HepG2 (cell line): ENCODE measurements around the gene PRDX5. TPM values are rescaled to one million over a fixed set of nuclear protein-coding genes. Genes with fewer than 3 reads are reported as not detected.
A peak's percentile ranks its signal among the peaks of the same experiment; 100 is the strongest.

Experiments
- ATAC-seq: fragments of 200-7000 bp; cut with Tn5 transposase; 3 replicates; pipeline ENCODE4 v1.9.1; 2020; ENCODE audit warnings: mild to moderate bottlenecking, moderate library complexity
- BruUV-seq: library from RNA; stranded (reverse); fragments of 400-500 nt; replicated peaks from 2 replicates; lab custom pipeline; 2021; lab: Mats Ljungman, UMichigan
- CTCF ChIA-PET: fragments of 300-600 bp; formaldehyde crosslinking; extraction: SDS; loops from one replicate; lab custom pipeline; 2021; ENCODE audit warnings: low total read pairs, inconsistent platforms, low intra/inter-chr PET ratio; lab: Yijun Ruan, JAX
- POLR2A ChIA-PET: fragments of 350-600 bp; sonication (Branson Sonifier 250); formaldehyde crosslinking; loops from one replicate; lab custom pipeline; 2020; ENCODE audit warnings: antibody characterized with exemption, inconsistent platforms; lab: Yijun Ruan, JAX
- DNase-seq: peaks from one replicate; pipeline ENCODE4 v3.0.0-alpha.2; 2015; ENCODE audit warnings: low spot score
- FAIRE-seq: peaks from 3 replicates; lab custom pipeline; 2011; peaks lifted over from hg19 to GRCh38; lab: Jason Lieb, UNC
- H2AFZ ChIP-seq: one replicate; pipeline ENCODE4 v1.6.1; 2011; ENCODE audit warnings: low read length, inconsistent platforms
- H3K27ac ChIP-seq: fragments of 300-600 bp; 3 replicates; pipeline ENCODE4 v1.8.0; 2011; ENCODE audit warnings: mixed run types, mild to moderate bottlenecking, mixed read lengths, low read length, inconsistent platforms; ENCODE audit not compliant: insufficient read depth; ENCODE audit errors: extremely low read length
- H3K27me3 ChIP-seq, 2 experiments: fragments of 200-600 bp in 1 of 2; 2 replicates in 1 of 2; 3 replicates in 1 of 2; pipeline versions ENCODE4 v1.6.0 to v1.8.0; 2011; ENCODE audit warnings: low read length in 2 of 2, mild to moderate bottlenecking in 2 of 2, moderate library complexity in 2 of 2, inconsistent platforms in 1 of 2; ENCODE audit not compliant: insufficient read depth in 2 of 2, control insufficient read depth in 1 of 2
- H3K36me3 ChIP-seq, 2 experiments: fragments of 200-600 bp in 1 of 2; replicated peaks in 1 of 2; 2 replicates in 1 of 2; 3 replicates in 1 of 2; pipeline versions ENCODE4 v1.5.1 to v1.8.0; 2011; ENCODE audit warnings: low read length in 2 of 2, inconsistent platforms in 1 of 2; ENCODE audit not compliant: insufficient read depth in 2 of 2, control insufficient read depth in 1 of 2
- H3K4me1 ChIP-seq: 2 replicates; pipeline ENCODE4 v1.5.1; 2012; ENCODE audit warnings: low read length, inconsistent platforms; ENCODE audit not compliant: insufficient read depth
- H3K4me2 ChIP-seq: 2 replicates; pipeline ENCODE4 v1.6.0; 2011; ENCODE audit warnings: low read depth, low read length, inconsistent platforms
- H3K4me3 ChIP-seq, 3 experiments: fragments of 200-600 bp in 1 of 3; sonication (generic), shearing (Covaris generic) in 1 of 3; replicated peaks in 1 of 3; 2 replicates each; pipeline ENCODE4 v1.5.1; 2011 to 2016; ENCODE audit warnings: low read length in 3 of 3, inconsistent platforms in 2 of 3, low read depth in 2 of 3, mild to moderate bottlenecking in 2 of 3, control low read depth in 1 of 3, mixed read lengths in 1 of 3; ENCODE audit not compliant: insufficient read depth in 1 of 3
- H3K79me2 ChIP-seq: one replicate; pipeline ENCODE4 v1.6.1; 2011; ENCODE audit warnings: low read length, inconsistent platforms; ENCODE audit not compliant: insufficient read depth
- H3K9ac ChIP-seq: 2 replicates; pipeline ENCODE4 v1.6.0; 2011; ENCODE audit warnings: mild to moderate bottlenecking, low read depth, low read length, inconsistent platforms; ENCODE audit not compliant: insufficient read depth
- H3K9me3 ChIP-seq: 2 replicates; pipeline ENCODE4 v1.5.1; 2012; ENCODE audit warnings: mild to moderate bottlenecking, low read length
- H4K20me1 ChIP-seq: 2 replicates; pipeline ENCODE4 v1.6.0; 2011; ENCODE audit warnings: inconsistent platforms, mild to moderate bottlenecking, low read length, moderate library complexity; ENCODE audit not compliant: insufficient read depth
- MAZ ChIP-seq, 2 experiments: sonication (generic) in 1 of 2; formaldehyde crosslinking in 1 of 2; IDR thresholded peaks; 2 replicates each; pipeline versions ENCODE4 v1.5.0 to v1.6.1; 2012 to 2020; ENCODE audit warnings: low read depth in 2 of 2, mild to moderate bottlenecking in 2 of 2, borderline replicate concordance in 1 of 2, improper control_type of control experiment in 1 of 2, low read length in 1 of 2, missing genetic modification reagents in 1 of 2, moderate library complexity in 1 of 2
- POGK ChIP-seq: sonication (generic); formaldehyde crosslinking; conservative IDR thresholded peaks from 2 replicates; pipeline ENCODE4 v1.8.0; 2022; ENCODE audit warnings: mild to moderate bottlenecking, moderate library complexity, missing genetic modification reagents
- ZNF512B ChIP-seq: sonication (generic); formaldehyde crosslinking; IDR thresholded peaks from 2 replicates; pipeline ENCODE4 v1.5.1; 2020; ENCODE audit warnings: missing genetic modification reagents, mild to moderate bottlenecking, borderline replicate concordance
- ZNF629 ChIP-seq: sonication (generic); formaldehyde crosslinking; conservative IDR thresholded peaks from 2 replicates; pipeline ENCODE4 v1.5.0; 2020; ENCODE audit warnings: missing genetic modification reagents
- WGBS: methylation state at CpG from one replicate; pipeline ENCODE4 v1.1.6; 2017; ENCODE audit warnings: low lambda C conversion rate; 5-methylcytosine and 5-hydroxymethylcytosine counted together
- in situ Hi-C: cut with HindIII; loops from 2 replicates; pipeline ENCODE4 v1.10.0; 2017; ENCODE audit warnings: low pct_unique_long_range_greater_than_20kb; ENCODE audit not compliant: extremely low pct_ligation_motif_present
- intact Hi-C: fragments of 100-400 bp; cut with micrococcal nuclease; formaldehyde crosslinking; loops from one replicate; pipeline ENCODE4 v1.10.0; 2022; ENCODE audit not compliant: unreplicated experiment
- polyA plus RNA-seq, 8 experiments: library from polyadenylated mRNA; depleted of rRNA in 3 of 8; stranded (reverse) in 7 of 8; unstranded in 1 of 8; fragments of >200 nt; fragmentation: Illumina TruSeq in 4 of 8; extraction: Trizol in 4 of 8; gene quantifications; 2 replicates each; pipeline versions ENCODE4 v1.2.1 to v1.2.3, GENCODE V29; 2011 to 2016; ENCODE audit warnings: low read depth in 4 of 8, missing spikeins in 1 of 8, mixed read lengths in 1 of 8; ENCODE audit not compliant: insufficient read depth in 1 of 8
- total RNA-seq, 5 experiments: library from RNA; depleted of rRNA; stranded (reverse); fragments of >200 nt; fragmentation: Illumina TruSeq; extraction: Trizol; gene quantifications; 2 replicates each; pipeline ENCODE4 v1.2.3, GENCODE V29; 2016; ENCODE audit warnings: low read depth in 1 of 5

The PRDX5 gene
- total and polyA plus RNA-seq, 2 of the 13 experiments (the other 11 are each of a cell fraction or from before 2014, with no cell fraction given): 215 to 311 TPM

- Histone ChIP-seq H3K4me1 (peaks cover 62% of the 10 kb centered on the region), H4K20me1 (no peaks in the 10 kb centered on the region), H3K9me3 (no peaks in the 10 kb centered on the region), H3K9ac (peak overlapping the region; percentile 88; the same call in 1 of the 2 replicates), H3K27ac (no peak overlapping the region), H3K79me2 (peaks cover 15% of the 10 kb centered on the region), H3K27me3 (peaks cover 5 to 25% of the 10 kb centered on the region in 2 experiments; a peak in 4 of 5 replicates), H2AFZ (no peak overlapping the region), H3K36me3 (no peaks in the 10 kb centered on the region), H3K4me2 (peak overlapping the region; percentile 84), H3K4me3 (peak overlapping the region; percentile 51 to 79 (median 70); a peak in 4 of 6 replicates)
- in situ Hi-C loops (loop anchor here (5.0 kb wide), 1 partner anchor 61 kb away; the partner anchor contains the start of gene FKBP2), intact Hi-C loops (loop anchor here (2.0 to 10.0 kb wide), 3 partner anchors 33 to 119 kb away; partner anchors contain the start of genes PPP1R14B and STIP1)
- no TSS peak for BruUV-seq
- POLR2A ChIA-PET: interaction anchor here (0.9 to 5.5 kb wide), 14 partner anchors 13 to 118 kb away, joined by 3 to 103 read pairs (median 8); partner anchors contain the start of genes BAD, FKBP2, GPR137 and KCNK4
- FAIRE-seq: no peak
- DNase-seq: no peak
- CTCF ChIA-PET: interaction anchor here (1.3 to 2.4 kb wide), 2 partner anchors 32 to 99 kb away, joined by 7 to 12 read pairs; no protein-coding TSS in a partner anchor
- TF ChIP-seq ZNF512B (CRISPR knock-in tag) (no peak), POGK (CRISPR knock-in tag) (no peak), MAZ (IDR thresholded peaks at IDR 0.05; ENCODE audit: borderline replicate concordance, low read depth, low read length) (no peak), MAZ (CRISPR knock-in tag; IDR thresholded peaks at IDR 0.05; ENCODE audit: low read depth) (no peak), ZNF629 (CRISPR knock-in tag) (peak; percentile 64; the same call in 1 of the 2 replicates)
- 48% methylated on average over 11 of the region's 13 CpGs for WGBS
- ATAC-seq: no peak
Measured at GRCh38 chr11:64303109-64304031, 14.6 kb upstream of the PRDX5 start.
